ENCODE results near the gene ROCK2.

The ROCK2 gene

GRCh38 chr2:11250400-11251196 is 93.8 kb downstream of the ROCK2 start:
- no peak overlapping the region for H3K27ac ChIP-seq
- TF ChIP-seq ZFX (IDR thresholded peaks at IDR 0.05; ENCODE audit: borderline replicate concordance) (no peak), CTCF (IDR thresholded peaks at IDR 0.05) (no peak)

GRCh38 chr2:11245322-11245721 is 99.1 kb downstream of the ROCK2 start:
- no peak for TF ChIP-seq CTCF (IDR thresholded peaks at IDR 0.05)
- TF ChIP-seq ZFX (IDR thresholded peaks at IDR 0.05; ENCODE audit: borderline replicate concordance): no peak

GRCh38 chr2:11244091-11244826 is 100.2 kb downstream of the ROCK2 start:
- TF ChIP-seq CTCF (IDR thresholded peaks at IDR 0.05): no peak
- TF ChIP-seq ZFX (IDR thresholded peaks at IDR 0.05; ENCODE audit: borderline replicate concordance): no peak
- no peak overlapping the region for H3K27ac ChIP-seq

More at GRCh38 chr2:11245322-11245721, 99.1 kb downstream of the ROCK2 start:
- no peak overlapping the region for H3K27ac ChIP-seq

GRCh38 chr2:11243512-11243911 is 100.9 kb downstream of the ROCK2 start:
- no peak overlapping the region for H3K27ac ChIP-seq
- no peak for TF ChIP-seq CTCF (IDR thresholded peaks at IDR 0.05)
- no peak for TF ChIP-seq ZFX (IDR thresholded peaks at IDR 0.05; ENCODE audit: borderline replicate concordance)

- no peak for TF ChIP-seq ZFX (IDR thresholded peaks at IDR 0.05; ENCODE audit: borderline replicate concordance)
- TF ChIP-seq CTCF (IDR thresholded peaks at IDR 0.05): no peak
- no peak overlapping the region for H3K27ac ChIP-seq
Measured at GRCh38 chr2:11242542-11243174, 101.8 kb downstream of the ROCK2 start.

- H3K27ac ChIP-seq: no peak overlapping the region
- TF ChIP-seq CTCF (IDR thresholded peaks at IDR 0.05) (no peak), ZFX (IDR thresholded peaks at IDR 0.05; ENCODE audit: borderline replicate concordance) (no peak)
Measured at GRCh38 chr2:11241412-11242203, 102.8 kb downstream of the ROCK2 start.
